Neuronal stem cell (in vitro differentiated cells): ENCODE results near the gene BRIP1.

ENCODE experiments used
- DNase-seq: peaks from one replicate; pipeline ENCODE4 v3.0.0-alpha.2; 2013; ENCODE audit warnings: low spot score
- H2AFZ ChIP-seq: one replicate; pipeline ENCODE4 v1.6.1; 2013; ENCODE audit warnings: mild to moderate bottlenecking, low read length, inconsistent platforms
- H2AK5ac ChIP-seq: 2 replicates; pipeline ENCODE4 v1.6.1; 2013; ENCODE audit warnings: low read depth, mild to moderate bottlenecking, inconsistent platforms, low read length, moderate library complexity, mixed read lengths
- H2BK120ac ChIP-seq: 2 replicates; pipeline ENCODE4 v1.6.1; 2013; ENCODE audit warnings: low read depth, mild to moderate bottlenecking, inconsistent platforms, low read length, moderate library complexity, mixed read lengths
- H2BK12ac ChIP-seq: one replicate; pipeline ENCODE4 v1.6.1; 2013; ENCODE audit warnings: low read length, inconsistent platforms
- H2BK15ac ChIP-seq: 2 replicates; pipeline ENCODE4 v1.6.1; 2013; ENCODE audit warnings: mild to moderate bottlenecking, low read length, inconsistent platforms, mixed read lengths
- H2BK5ac ChIP-seq: one replicate; pipeline ENCODE4 v1.6.1; 2013; ENCODE audit warnings: inconsistent platforms, mild to moderate bottlenecking, low read length, moderate library complexity
- H3K14ac ChIP-seq: one replicate; pipeline ENCODE4 v1.6.1; 2013; ENCODE audit warnings: low read length, inconsistent platforms
- H3K18ac ChIP-seq: 2 replicates; pipeline ENCODE4 v1.6.1; 2013; ENCODE audit warnings: low read length, inconsistent platforms
- H3K23ac ChIP-seq: 2 replicates; pipeline ENCODE4 v1.6.1; 2013; ENCODE audit warnings: low read depth, mild to moderate bottlenecking, mixed read lengths, low read length, inconsistent platforms; ENCODE audit not compliant: poor library complexity
- H3K27ac ChIP-seq: replicated peaks from 3 replicates; pipeline ENCODE4 v1.5.1; 2013; ENCODE audit warnings: low read length, inconsistent platforms
- H3K27me3 ChIP-seq, 3 experiments: 2 replicates each; pipeline ENCODE4 v1.6.1; 2013; ENCODE audit warnings: low read length in 3 of 3, mild to moderate bottlenecking in 2 of 3, inconsistent platforms in 1 of 3, low read depth in 1 of 3, mixed read lengths in 1 of 3, moderate library complexity in 1 of 3; ENCODE audit not compliant: control insufficient read depth in 3 of 3, insufficient read depth in 3 of 3
- H3K36me3 ChIP-seq, 2 donors: replicated peaks in 1 of 2; 2 replicates each; pipeline ENCODE4 v1.6.1; 2013; ENCODE audit warnings: low read length in 2 of 2; ENCODE audit not compliant: control insufficient read depth in 2 of 2, insufficient read depth in 2 of 2
- H3K4ac ChIP-seq: 2 replicates; pipeline ENCODE4 v1.6.1; 2013; ENCODE audit warnings: inconsistent platforms, mild to moderate bottlenecking, low read length, moderate library complexity
- H3K4me1 ChIP-seq, 2 donors: 1 replicate in 1 of 2; 2 replicates in 1 of 2; pipeline ENCODE4 v1.6.1; 2013; ENCODE audit warnings: low read length in 2 of 2, low read depth in 1 of 2; ENCODE audit not compliant: control insufficient read depth in 2 of 2, insufficient read depth in 1 of 2
- H3K4me2 ChIP-seq: one replicate; pipeline ENCODE4 v1.6.1; 2013; ENCODE audit warnings: mild to moderate bottlenecking, low read length, inconsistent platforms; ENCODE audit not compliant: insufficient read depth, poor library complexity, severe bottlenecking
- H3K4me3 ChIP-seq, 2 donors: 2 replicates each; pipeline ENCODE4 v1.5.1; 2013; ENCODE audit warnings: low read length in 2 of 2, mild to moderate bottlenecking in 2 of 2, inconsistent platforms in 1 of 2, moderate library complexity in 1 of 2
- H3K79me1 ChIP-seq: one replicate; pipeline ENCODE4 v1.6.1; 2013; ENCODE audit warnings: low read depth, mild to moderate bottlenecking, inconsistent platforms, low read length, moderate library complexity
- H3K9ac ChIP-seq: one replicate; pipeline ENCODE4 v1.6.1; 2013; ENCODE audit warnings: mild to moderate bottlenecking, low read depth, low read length, inconsistent platforms; ENCODE audit not compliant: poor library complexity
- H3K9me3 ChIP-seq, 2 donors: replicated peaks in 1 of 2; 2 replicates each; pipeline versions ENCODE3 to v1.6.1; 2013; ENCODE audit warnings: low read length in 2 of 2, mild to moderate bottlenecking in 2 of 2, inconsistent platforms in 1 of 2, low read depth in 1 of 2, mixed read lengths in 1 of 2, moderate library complexity in 1 of 2; ENCODE audit not compliant: control insufficient read depth in 2 of 2, insufficient read depth in 1 of 2
- H4K8ac ChIP-seq: one replicate; pipeline ENCODE4 v1.6.1; 2013; ENCODE audit warnings: low read depth, mild to moderate bottlenecking, inconsistent platforms, low read length, moderate library complexity
- H4K91ac ChIP-seq: one replicate; pipeline ENCODE4 v1.6.1; 2013; ENCODE audit warnings: low read length, low read depth, mild to moderate bottlenecking, inconsistent platforms; ENCODE audit not compliant: poor library complexity
- WGBS, 2 donors: extraction: QIAGEN DNeasy Blood & Tissue Kit; methylation state at CpG; one replicate each; pipeline ENCODE4 v1.1.7; 2013; ENCODE audit warnings: missing lambda C conversion rate in 2 of 2, mixed read lengths in 1 of 2; ENCODE audit not compliant: insufficient read length in 2 of 2, insufficient replicate concordance in 1 of 2; ENCODE audit errors: extremely low coverage in 2 of 2; 5-methylcytosine and 5-hydroxymethylcytosine counted together

Gene BRIP1

GRCh38 chr17:61795546-61795945, 67.8 kb downstream of the BRIP1 start:
- Histone ChIP-seq H2BK120ac (no peak overlapping the region), H2BK15ac (no peak overlapping the region), H2BK12ac (no peak overlapping the region), H3K4ac (no peak overlapping the region), H3K9ac (no peak overlapping the region), H3K4me2 (no peak overlapping the region), H3K18ac (no peak overlapping the region), H3K4me3 (no peak overlapping the region), H3K14ac (no peak overlapping the region), H2AFZ (no peak overlapping the region), H3K79me1 (no peaks in the 10 kb centered on the region), H3K27me3 (no peaks in the 10 kb centered on the region), H4K8ac (no peak overlapping the region), H3K23ac (no peak overlapping the region), H2BK5ac (no peak overlapping the region), H4K91ac (no peak overlapping the region), H2AK5ac (no peak overlapping the region), H3K27ac (no peak overlapping the region), H3K9me3 (no peaks in the 10 kb centered on the region), H3K4me1 (no peaks in the 10 kb centered on the region), H3K36me3 (peaks cover 8 to 98% of the 10 kb centered on the region in 2 donors)
- DNase-seq = no peak
- WGBS, 2 donors = no CpG with 5 or more reads among the region's 2 CpGs

GRCh38 chr17:61794792-61795191, 68.5 kb downstream of the BRIP1 start:
- Histone ChIP-seq H3K27me3 (no peaks in the 10 kb centered on the region), H4K91ac (no peak overlapping the region), H3K4me3 (no peak overlapping the region), H2AFZ (no peak overlapping the region), H2BK120ac (no peak overlapping the region), H2BK12ac (no peak overlapping the region), H3K4me1 (no peaks in the 10 kb centered on the region), H3K9me3 (no peaks in the 10 kb centered on the region), H3K4ac (no peak overlapping the region), H2BK5ac (no peak overlapping the region), H3K4me2 (no peak overlapping the region), H3K18ac (no peak overlapping the region), H3K79me1 (no peaks in the 10 kb centered on the region), H2BK15ac (no peak overlapping the region), H3K27ac (no peak overlapping the region), H3K9ac (no peak overlapping the region), H3K36me3 (peaks cover 8 to 95% of the 10 kb centered on the region in 2 donors), H3K23ac (no peak overlapping the region), H4K8ac (no peak overlapping the region), H3K14ac (no peak overlapping the region), H2AK5ac (no peak overlapping the region)
- WGBS, 2 donors = no CpG with 5 or more reads among the region's 1 CpG
- no peak for DNase-seq

- Histone ChIP-seq H3K79me1 (no peaks in the 10 kb centered on the region), H3K4me2 (no peak overlapping the region), H2BK120ac (no peak overlapping the region), H2AK5ac (no peak overlapping the region), H3K27ac (no peak overlapping the region), H3K36me3 (peaks cover 8 to 95% of the 10 kb centered on the region in 2 donors), H2AFZ (no peak overlapping the region), H3K9me3 (no peaks in the 10 kb centered on the region), H3K23ac (no peak overlapping the region), H2BK5ac (no peak overlapping the region), H3K14ac (no peak overlapping the region), H3K18ac (no peak overlapping the region), H2BK12ac (no peak overlapping the region), H3K4ac (no peak overlapping the region), H4K91ac (no peak overlapping the region), H4K8ac (no peak overlapping the region), H3K27me3 (no peaks in the 10 kb centered on the region), H3K9ac (no peak overlapping the region), H3K4me1 (no peaks in the 10 kb centered on the region), H3K4me3 (no peak overlapping the region), H2BK15ac (no peak overlapping the region)
- no peak for DNase-seq
- WGBS, 2 donors = no CpG with 5 or more reads among the region's 4 CpGs
Observed at GRCh38 chr17:61794242-61794641, 69.1 kb downstream of the BRIP1 start.

- Histone ChIP-seq H3K27me3 (no peaks in the 10 kb centered on the region), H4K91ac (no peak overlapping the region), H3K18ac (no peak overlapping the region), H3K14ac (no peak overlapping the region), H3K27ac (no peak overlapping the region), H3K4me2 (no peak overlapping the region), H3K79me1 (no peaks in the 10 kb centered on the region), H2AFZ (no peak overlapping the region), H3K9me3 (no peaks in the 10 kb centered on the region), H2BK12ac (no peak overlapping the region), H3K4ac (no peak overlapping the region), H2BK120ac (no peak overlapping the region), H2BK5ac (no peak overlapping the region), H3K9ac (no peak overlapping the region), H3K36me3 (peaks cover 8 to 95% of the 10 kb centered on the region in 2 donors), H3K23ac (no peak overlapping the region), H2AK5ac (no peak overlapping the region), H2BK15ac (no peak overlapping the region), H4K8ac (no peak overlapping the region), H3K4me3 (no peak overlapping the region), H3K4me1 (no peaks in the 10 kb centered on the region)
- WGBS, 2 donors = no CpG with 5 or more reads among the region's 3 CpGs
- DNase-seq = no peak
Observed at GRCh38 chr17:61793565-61793964, 69.8 kb downstream of the BRIP1 start.
